ENCODE results near the gene TLN1.
A peak's percentile ranks its signal among the peaks of the same experiment; 100 is the strongest.

Gene TLN1

GRCh38 chr9:35732185-35732799, at the start of gene TLN1, which contains the start of gene CREB3:
Gene TLN1, minus strand, starts transcription at chr9:35732195. Its CDS starts 6,501 bp downstream, at chr9:35725694.
Gene CREB3, plus strand, starts transcription at chr9:35732666. Its CDS starts 107 bp downstream, at chr9:35732773.
- H3K4me3 ChIP-seq (ENCODE audit: low read depth, low read length): peak within 1 kb of the TSS; percentile 91
- peaks cover 30% of the 10 kb centered on the region for H3K36me3 ChIP-seq (ENCODE audit: control insufficient read depth, insufficient read depth, low read length)
- no peaks in the 10 kb centered on the region for H3K27me3 ChIP-seq (ENCODE audit: control insufficient read depth, insufficient read depth, low read length)
- H3K27ac ChIP-seq (ENCODE audit: low read depth, low read length): peak within 1 kb of the TSS; percentile 67; the same call in 1 of the 2 replicates
- H3K9me3 ChIP-seq (ENCODE audit: control insufficient read depth, insufficient read depth, low read depth, low read length): no peaks in the 10 kb centered on the region
- H3K4me1 ChIP-seq (ENCODE audit: control insufficient read depth, insufficient read depth, low read length): peaks cover 43% of the 10 kb centered on the region
- H3K9ac ChIP-seq (ENCODE audit: low read length): peak within 1 kb of the TSS; percentile 88

- no peaks in the 10 kb centered on the region for H3K27me3 ChIP-seq (ENCODE audit: control insufficient read depth, insufficient read depth, low read length)
- H3K36me3 ChIP-seq (ENCODE audit: control insufficient read depth, insufficient read depth, low read length): no peaks in the 10 kb centered on the region
- no peaks in the 10 kb centered on the region for H3K9me3 ChIP-seq (ENCODE audit: control insufficient read depth, insufficient read depth, low read depth, low read length)
- peaks cover 2% of the 10 kb centered on the region; the same call in 1 of the 2 replicates for H3K4me1 ChIP-seq (ENCODE audit: control insufficient read depth, insufficient read depth, low read length)
- no peak overlapping the region for H3K27ac ChIP-seq (ENCODE audit: low read depth, low read length)
- no peak overlapping the region for H3K4me3 ChIP-seq (ENCODE audit: low read depth, low read length)
- H3K9ac ChIP-seq (ENCODE audit: low read length): no peak overlapping the region
Observed at GRCh38 chr9:35781066-35781465, 49.1 kb upstream of the TLN1 start.

GRCh38 chr9:35778496-35778895, 46.5 kb upstream of the TLN1 start:
- Histone ChIP-seq H3K4me3 (ENCODE audit: low read depth, low read length) (no peak overlapping the region), H3K4me1 (ENCODE audit: control insufficient read depth, insufficient read depth, low read length) (peaks cover 15% of the 10 kb centered on the region), H3K9me3 (ENCODE audit: control insufficient read depth, insufficient read depth, low read depth, low read length) (no peaks in the 10 kb centered on the region), H3K36me3 (ENCODE audit: control insufficient read depth, insufficient read depth, low read length) (no peaks in the 10 kb centered on the region), H3K9ac (ENCODE audit: low read length) (no peak overlapping the region), H3K27me3 (ENCODE audit: control insufficient read depth, insufficient read depth, low read length) (no peaks in the 10 kb centered on the region), H3K27ac (ENCODE audit: low read depth, low read length) (no peak overlapping the region)

- H3K9me3 ChIP-seq (ENCODE audit: control insufficient read depth, insufficient read depth, low read depth, low read length): no peaks in the 10 kb centered on the region
- no peak overlapping the region for H3K4me3 ChIP-seq (ENCODE audit: low read depth, low read length)
- H3K27me3 ChIP-seq (ENCODE audit: control insufficient read depth, insufficient read depth, low read length): no peaks in the 10 kb centered on the region
Observed at GRCh38 chr9:35776018-35776417, 44.0 kb upstream of the TLN1 start.

GRCh38 chr9:35774907-35775635, 43.1 kb upstream of the TLN1 start:
- Histone ChIP-seq H3K4me3 (ENCODE audit: low read depth, low read length) (no peak overlapping the region), H3K4me1 (ENCODE audit: control insufficient read depth, insufficient read depth, low read length) (peaks cover 15% of the 10 kb centered on the region), H3K36me3 (ENCODE audit: control insufficient read depth, insufficient read depth, low read length) (no peaks in the 10 kb centered on the region), H3K27me3 (ENCODE audit: control insufficient read depth, insufficient read depth, low read length) (no peaks in the 10 kb centered on the region), H3K27ac (ENCODE audit: low read depth, low read length) (no peak overlapping the region), H3K9me3 (ENCODE audit: control insufficient read depth, insufficient read depth, low read depth, low read length) (no peaks in the 10 kb centered on the region), H3K9ac (ENCODE audit: low read length) (no peak overlapping the region)

More at GRCh38 chr9:35776018-35776417, 44.0 kb upstream of the TLN1 start:
- Histone ChIP-seq H3K27ac (ENCODE audit: low read depth, low read length) (no peak overlapping the region), H3K9ac (ENCODE audit: low read length) (no peak overlapping the region), H3K36me3 (ENCODE audit: control insufficient read depth, insufficient read depth, low read length) (no peaks in the 10 kb centered on the region), H3K4me1 (ENCODE audit: control insufficient read depth, insufficient read depth, low read length) (peaks cover 15% of the 10 kb centered on the region)

- H3K36me3 ChIP-seq (ENCODE audit: control insufficient read depth, insufficient read depth, low read length): no peaks in the 10 kb centered on the region
- H3K9me3 ChIP-seq (ENCODE audit: control insufficient read depth, insufficient read depth, low read depth, low read length): no peaks in the 10 kb centered on the region
- no peaks in the 10 kb centered on the region for H3K27me3 ChIP-seq (ENCODE audit: control insufficient read depth, insufficient read depth, low read length)
- H3K27ac ChIP-seq (ENCODE audit: low read depth, low read length): no peak overlapping the region
- no peak overlapping the region for H3K4me3 ChIP-seq (ENCODE audit: low read depth, low read length)
- no peak overlapping the region for H3K9ac ChIP-seq (ENCODE audit: low read length)
- peaks cover 15% of the 10 kb centered on the region for H3K4me1 ChIP-seq (ENCODE audit: control insufficient read depth, insufficient read depth, low read length)
Observed at GRCh38 chr9:35771943-35772342, 39.9 kb upstream of the TLN1 start.

GRCh38 chr9:35771534-35771933, 39.5 kb upstream of the TLN1 start:
- Histone ChIP-seq H3K27ac (ENCODE audit: low read depth, low read length) (no peak overlapping the region), H3K4me1 (ENCODE audit: control insufficient read depth, insufficient read depth, low read length) (peaks cover 15% of the 10 kb centered on the region), H3K9me3 (ENCODE audit: control insufficient read depth, insufficient read depth, low read depth, low read length) (no peaks in the 10 kb centered on the region), H3K27me3 (ENCODE audit: control insufficient read depth, insufficient read depth, low read length) (no peaks in the 10 kb centered on the region), H3K4me3 (ENCODE audit: low read depth, low read length) (no peak overlapping the region), H3K9ac (ENCODE audit: low read length) (no peak overlapping the region), H3K36me3 (ENCODE audit: control insufficient read depth, insufficient read depth, low read length) (no peaks in the 10 kb centered on the region)

GRCh38 chr9:35771075-35771433, 39.1 kb upstream of the TLN1 start:
- H3K27me3 ChIP-seq (ENCODE audit: control insufficient read depth, insufficient read depth, low read length): no peaks in the 10 kb centered on the region
- no peak overlapping the region for H3K9ac ChIP-seq (ENCODE audit: low read length)
- no peaks in the 10 kb centered on the region for H3K9me3 ChIP-seq (ENCODE audit: control insufficient read depth, insufficient read depth, low read depth, low read length)
- H3K4me3 ChIP-seq (ENCODE audit: low read depth, low read length): no peak overlapping the region
- peaks cover 13% of the 10 kb centered on the region for H3K4me1 ChIP-seq (ENCODE audit: control insufficient read depth, insufficient read depth, low read length)
- H3K27ac ChIP-seq (ENCODE audit: low read depth, low read length): no peak overlapping the region
- no peaks in the 10 kb centered on the region for H3K36me3 ChIP-seq (ENCODE audit: control insufficient read depth, insufficient read depth, low read length)

GRCh38 chr9:35769763-35770162, 37.8 kb upstream of the TLN1 start:
- no peak overlapping the region for H3K27ac ChIP-seq (ENCODE audit: low read depth, low read length)
- H3K36me3 ChIP-seq (ENCODE audit: control insufficient read depth, insufficient read depth, low read length): no peaks in the 10 kb centered on the region
- no peak overlapping the region for H3K9ac ChIP-seq (ENCODE audit: low read length)
- peaks cover under 1% of the 10 kb centered on the region; the same call in 1 of the 2 replicates for H3K4me1 ChIP-seq (ENCODE audit: control insufficient read depth, insufficient read depth, low read length)
- no peaks in the 10 kb centered on the region for H3K27me3 ChIP-seq (ENCODE audit: control insufficient read depth, insufficient read depth, low read length)
- no peaks in the 10 kb centered on the region for H3K9me3 ChIP-seq (ENCODE audit: control insufficient read depth, insufficient read depth, low read depth, low read length)
- H3K4me3 ChIP-seq (ENCODE audit: low read depth, low read length): no peak overlapping the region

GRCh38 chr9:35767458-35767857, 35.5 kb upstream of the TLN1 start:
- H3K27ac ChIP-seq (ENCODE audit: low read depth, low read length): no peak overlapping the region
- H3K4me1 ChIP-seq (ENCODE audit: control insufficient read depth, insufficient read depth, low read length): no peaks in the 10 kb centered on the region
- no peaks in the 10 kb centered on the region for H3K9me3 ChIP-seq (ENCODE audit: control insufficient read depth, insufficient read depth, low read depth, low read length)
- H3K9ac ChIP-seq (ENCODE audit: low read length): no peak overlapping the region
- H3K36me3 ChIP-seq (ENCODE audit: control insufficient read depth, insufficient read depth, low read length): no peaks in the 10 kb centered on the region
- no peak overlapping the region for H3K4me3 ChIP-seq (ENCODE audit: low read depth, low read length)
- H3K27me3 ChIP-seq (ENCODE audit: control insufficient read depth, insufficient read depth, low read length): no peaks in the 10 kb centered on the region

- no peaks in the 10 kb centered on the region for H3K4me1 ChIP-seq (ENCODE audit: control insufficient read depth, insufficient read depth, low read length)
- H3K4me3 ChIP-seq (ENCODE audit: low read depth, low read length): no peak overlapping the region
- H3K27me3 ChIP-seq (ENCODE audit: control insufficient read depth, insufficient read depth, low read length): no peaks in the 10 kb centered on the region
- H3K9ac ChIP-seq (ENCODE audit: low read length): no peak overlapping the region
- H3K36me3 ChIP-seq (ENCODE audit: control insufficient read depth, insufficient read depth, low read length): no peaks in the 10 kb centered on the region
- H3K9me3 ChIP-seq (ENCODE audit: control insufficient read depth, insufficient read depth, low read depth, low read length): no peaks in the 10 kb centered on the region
- no peak overlapping the region for H3K27ac ChIP-seq (ENCODE audit: low read depth, low read length)
Observed at GRCh38 chr9:35766997-35767396, 35.0 kb upstream of the TLN1 start.

Measured in HUES6 (cell line).